ENCODE results near the gene TEAD2. TPM values are rescaled to one million over a fixed set of nuclear protein-coding genes. Genes with fewer than 3 reads are reported as not detected.
"Not testable (repeated sequence)": the region's sequence is repeated elsewhere in the genome, so short reads cannot be mapped to it uniquely, and the experiment has no call there.

TEAD2 gene
- total and polyA plus RNA-seq, 3 experiments from 2014 or later: not detected

- Histone ChIP-seq H3K36me3 (ENCODE audit: insufficient read depth, low read length) (peaks cover 14% of the 10 kb centered on the region), H3K9me3 (ENCODE audit: low read length) (no peaks in the 10 kb centered on the region), H3K27ac (ENCODE audit: low read depth, low read length) (no peak overlapping the region), H3K4me1 (ENCODE audit: insufficient read depth, low read length) (peaks cover 54% of the 10 kb centered on the region), H3K27me3 (ENCODE audit: insufficient read depth, low read length, poor library complexity, severe bottlenecking) (no peaks in the 10 kb centered on the region), H3K4me3 (ENCODE audit: low read length) (peak overlapping the region; percentile 79)
- peak overlapping the region; percentile 85 to 100 (median 98) for H3K27ac Mint-ChIP-seq
- POLR2A ChIA-PET: no interaction called here
- H3K36me3 Mint-ChIP-seq: peaks cover 4 to 46% (median 12%) of the 10 kb centered on the region in 3 donors
- peak overlapping the region; percentile 94 to 99 (median 98) for H3K4me3 Mint-ChIP-seq
- no peaks in the 10 kb centered on the region for H3K9me3 Mint-ChIP-seq
- H3K27me3 Mint-ChIP-seq: peaks cover 0 to 3% of the 10 kb centered on the region in 2 donors
- peaks cover 53 to 85% (median 80%) of the 10 kb centered on the region in 3 donors for H3K4me1 Mint-ChIP-seq
- CTCF ChIA-PET: no interaction called here
- DNase-seq: no peak
These were observed 25.5 kb downstream of the TEAD2 start for GRCh38 chr19:49336482-49337266.

GRCh38 chr19:49335784-49336481 lies 26.3 kb downstream of the TEAD2 start:
- Mint-ChIP-seq H3K27ac (peak overlapping the region; percentile 85 to 100 (median 98)), H3K27me3 (peaks cover 0 to 3% of the 10 kb centered on the region in 2 donors), H3K4me1 (peaks cover 61 to 92% (median 88%) of the 10 kb centered on the region in 3 donors), H3K36me3 (peaks cover 4 to 50% (median 12%) of the 10 kb centered on the region in 3 donors), H3K9me3 (no peaks in the 10 kb centered on the region), H3K4me3 (peak overlapping the region; percentile 94 to 99 (median 98))
- Histone ChIP-seq H3K27me3 (ENCODE audit: insufficient read depth, low read length, poor library complexity, severe bottlenecking) (no peaks in the 10 kb centered on the region), H3K4me1 (ENCODE audit: insufficient read depth, low read length) (peaks cover 62% of the 10 kb centered on the region), H3K27ac (ENCODE audit: low read depth, low read length) (peak overlapping the region; percentile 74), H3K36me3 (ENCODE audit: insufficient read depth, low read length) (peaks cover 14% of the 10 kb centered on the region), H3K9me3 (ENCODE audit: low read length) (no peaks in the 10 kb centered on the region), H3K4me3 (ENCODE audit: low read length) (peak overlapping the region; percentile 79)
- ChIA-PET POLR2A (interaction anchor here (0.6 kb wide), 1 partner anchor 304 kb away, joined by 3 read pairs; the partner anchor contains the start of gene RRAS), CTCF (no interaction called here)
- peak in 2 of 5 donors; percentile 34 to 50 for DNase-seq

- Mint-ChIP-seq H3K36me3 (peaks cover 7 to 48% (median 12%) of the 10 kb centered on the region in 3 donors), H3K4me1 (peaks cover 59 to 89% (median 85%) of the 10 kb centered on the region in 3 donors), H3K4me3 (peak within 1 kb of the TSS; percentile 94 to 99 (median 98)), H3K27me3 (peaks cover 0 to 3% of the 10 kb centered on the region in 2 donors), H3K27ac (peak within 1 kb of the TSS; percentile 85 to 100 (median 98)), H3K9me3 (no peaks in the 10 kb centered on the region)
- peaks cover 64% of the 10 kb centered on the region for H3K4me1 ChIP-seq (ENCODE audit: insufficient read depth, low read length)
- ChIA-PET POLR2A (interaction anchor here (0.5 to 0.6 kb wide), 2 partner anchors 135 to 305 kb away, joined by 3 to 4 read pairs; partner anchors contain the start of gene RRAS), CTCF (no interaction called here)
- peak within 1 kb of the TSS; percentile 74 for H3K27ac ChIP-seq (ENCODE audit: low read depth, low read length)
- no peaks in the 10 kb centered on the region for H3K9me3 ChIP-seq (ENCODE audit: low read length)
- peaks cover 14% of the 10 kb centered on the region for H3K36me3 ChIP-seq (ENCODE audit: insufficient read depth, low read length)
- peak; percentile 34 to 73 (median 55) for DNase-seq
- peak within 1 kb of the TSS; percentile 79 for H3K4me3 ChIP-seq (ENCODE audit: low read length)
- no peaks in the 10 kb centered on the region for H3K27me3 ChIP-seq (ENCODE audit: insufficient read depth, low read length, poor library complexity, severe bottlenecking)
These were observed 27.0 kb downstream of the TEAD2 start, which contains the start of gene CD37 for GRCh38 chr19:49335071-49335783. TSS of gene CD37 (plus strand) at chr19:49335406. CDS start at chr19:49335541, 135 bp downstream.

- ChIA-PET CTCF (interaction anchor here (0.6 to 1.3 kb wide), 5 partner anchors 33 to 341 kb away, joined by 3 to 5 read pairs (median 3); partner anchors contain the start of genes GYS1 and RUVBL2), POLR2A (no interaction called here)
- Mint-ChIP-seq H3K4me3 (peak overlapping the region; percentile 80 to 99 (median 94)), H3K4me1 (peaks cover 58 to 86% (median 83%) of the 10 kb centered on the region in 3 donors), H3K36me3 (peaks cover 10 to 45% (median 15%) of the 10 kb centered on the region in 3 donors), H3K27ac (peak overlapping the region; percentile 85 to 100 (median 96)), H3K27me3 (peaks cover 0 to 3% of the 10 kb centered on the region in 2 donors), H3K9me3 (no peaks in the 10 kb centered on the region)
- H3K27ac ChIP-seq (ENCODE audit: low read depth, low read length): peak overlapping the region; percentile 49
- H3K9me3 ChIP-seq (ENCODE audit: low read length): no peaks in the 10 kb centered on the region
- H3K36me3 ChIP-seq (ENCODE audit: insufficient read depth, low read length): peaks cover 9% of the 10 kb centered on the region
- peak; percentile 54 to 79 (median 71) for DNase-seq
- H3K27me3 ChIP-seq (ENCODE audit: insufficient read depth, low read length, poor library complexity, severe bottlenecking): no peaks in the 10 kb centered on the region
- peaks cover 64% of the 10 kb centered on the region for H3K4me1 ChIP-seq (ENCODE audit: insufficient read depth, low read length)
- H3K4me3 ChIP-seq (ENCODE audit: low read length): peak overlapping the region; percentile 61
These were observed 28.4 kb downstream of the TEAD2 start for GRCh38 chr19:49333811-49334288.

- DNase-seq: no peak
- Mint-ChIP-seq H3K27ac (peak overlapping the region; percentile 85 to 100 (median 96)), H3K4me3 (peak overlapping the region; percentile 80 to 99 (median 94)), H3K36me3 (peaks cover 10 to 45% (median 15%) of the 10 kb centered on the region in 3 donors), H3K4me1 (peaks cover 55 to 85% (median 82%) of the 10 kb centered on the region in 3 donors), H3K9me3 (no peaks in the 10 kb centered on the region), H3K27me3 (peaks cover 0 to 3% of the 10 kb centered on the region in 2 donors)
- Histone ChIP-seq H3K4me1 (ENCODE audit: insufficient read depth, low read length) (peaks cover 64% of the 10 kb centered on the region), H3K27ac (ENCODE audit: low read depth, low read length) (no peak overlapping the region), H3K4me3 (ENCODE audit: low read length) (peak overlapping the region; percentile 61), H3K27me3 (ENCODE audit: insufficient read depth, low read length, poor library complexity, severe bottlenecking) (no peaks in the 10 kb centered on the region), H3K36me3 (ENCODE audit: insufficient read depth, low read length) (peaks cover 9% of the 10 kb centered on the region), H3K9me3 (ENCODE audit: low read length) (no peaks in the 10 kb centered on the region)
- POLR2A ChIA-PET: no interaction called here
- CTCF ChIA-PET: interaction anchor here (1.0 to 1.3 kb wide), 4 partner anchors 32 to 340 kb away, joined by 3 to 5 read pairs (median 3); partner anchors contain the start of genes GYS1 and RUVBL2
These were observed 28.8 kb downstream of the TEAD2 start for GRCh38 chr19:49333418-49333805.

- CTCF ChIA-PET: interaction anchor here (0.9 to 1.0 kb wide), 2 partner anchors 106 to 107 kb away, joined by 3 read pairs; no protein-coding TSS in a partner anchor
- H3K27me3 ChIP-seq (ENCODE audit: insufficient read depth, low read length, poor library complexity, severe bottlenecking); H3K27me3 Mint-ChIP-seq; H3K27ac ChIP-seq (ENCODE audit: low read depth, low read length); H3K4me3 ChIP-seq (ENCODE audit: low read length); H3K9me3 Mint-ChIP-seq; POLR2A ChIA-PET; H3K36me3 ChIP-seq (ENCODE audit: insufficient read depth, low read length); H3K9me3 ChIP-seq (ENCODE audit: low read length); DNase-seq: not testable (repeated sequence)
- peaks cover 10 to 45% (median 19%) of the 10 kb centered on the region in 3 donors for H3K36me3 Mint-ChIP-seq
- peaks cover 58 to 85% (median 84%) of the 10 kb centered on the region in 3 donors for H3K4me1 Mint-ChIP-seq
- peaks cover 69% of the 10 kb centered on the region for H3K4me1 ChIP-seq (ENCODE audit: insufficient read depth, low read length)
- peak overlapping the region; percentile 80 to 100 (median 95) for H3K27ac Mint-ChIP-seq
- peak overlapping the region; percentile 57 to 99 (median 85) for H3K4me3 Mint-ChIP-seq
These were observed 29.4 kb downstream of the TEAD2 start for GRCh38 chr19:49332691-49333417.

Measured in CD8-positive, alpha-beta memory T cell (primary cell).